SJCRH30 (cell line): ENCODE measurements around the gene MARVELD1. TPM values are rescaled to one million over a fixed set of nuclear protein-coding genes. Genes with fewer than 3 reads are reported as not detected.

ENCODE experiments used
- DNase-seq, 2 experiments: peaks; one replicate each; pipeline ENCODE4 v3.0.0-alpha.2; 2015 to 2020
- H3K27ac ChIP-seq: fragments of 250-450 bp; sonication (Bioruptor Pico); 2 replicates; pipeline ENCODE4 v1.5.1; 2020; ENCODE audit warnings: mild to moderate bottlenecking, moderate library complexity
- H3K27me3 ChIP-seq: fragments of 250-450 bp; sonication (Bioruptor Pico); 2 replicates; pipeline ENCODE4 v1.5.1; 2020; ENCODE audit warnings: mild to moderate bottlenecking, moderate library complexity
- H3K36me3 ChIP-seq: fragments of 250-450 bp; sonication (Bioruptor Pico); 2 replicates; pipeline ENCODE4 v1.5.1; 2020; ENCODE audit warnings: mild to moderate bottlenecking, moderate library complexity
- H3K4me1 ChIP-seq: fragments of 250-450 bp; sonication (Bioruptor Pico); 2 replicates; pipeline ENCODE4 v1.5.1; 2020; ENCODE audit warnings: mild to moderate bottlenecking, moderate library complexity
- H3K4me3 ChIP-seq: fragments of 250-450 bp; sonication (Bioruptor Pico); 2 replicates; pipeline ENCODE4 v1.5.1; 2020; ENCODE audit warnings: mild to moderate bottlenecking, moderate library complexity
- H3K9me3 ChIP-seq: fragments of 250-450 bp; sonication (Bioruptor Pico); replicated peaks from 2 replicates; pipeline ENCODE4 v1.5.1; 2020; ENCODE audit warnings: mild to moderate bottlenecking, moderate library complexity
- total RNA-seq: library from RNA; depleted of rRNA; stranded (reverse); fragments of >200 nt; shearing (Covaris generic); gene quantifications from 2 replicates; pipeline ENCODE4 v1.2.3, GENCODE V29; 2014; rRNA removed

The MARVELD1 gene
- total RNA-seq, 1 experiment from 2014 or later = 29.8 TPM

GRCh38 chr10:97764519-97764931 lies 51.0 kb downstream of the MARVELD1 start:
- peaks cover 8% of the 10 kb centered on the region for H3K36me3 ChIP-seq

GRCh38 chr10:97765201-97765600 lies 51.7 kb downstream of the MARVELD1 start:
- Histone ChIP-seq H3K27me3 (no peaks in the 10 kb centered on the region), H3K4me3 (no peak overlapping the region), H3K27ac (peak overlapping the region; percentile 100), H3K36me3 (peaks cover 1% of the 10 kb centered on the region; the same call in 1 of the 2 replicates), H3K4me1 (peaks cover 73% of the 10 kb centered on the region), H3K9me3 (no peaks in the 10 kb centered on the region)
- DNase-seq = peak; percentile 99

More at GRCh38 chr10:97764519-97764931, 51.0 kb downstream of the MARVELD1 start:
- Histone ChIP-seq H3K27ac (peak overlapping the region; percentile 100), H3K4me1 (peaks cover 79% of the 10 kb centered on the region), H3K27me3 (no peaks in the 10 kb centered on the region), H3K9me3 (no peaks in the 10 kb centered on the region), H3K4me3 (no peak overlapping the region; the same call in 1 of the 2 replicates)
- peak; percentile 95 to 96 for DNase-seq

GRCh38 chr10:97766106-97766810 lies 52.7 kb downstream of the MARVELD1 start:
- Histone ChIP-seq H3K9me3 (no peaks in the 10 kb centered on the region), H3K27ac (peak overlapping the region; percentile 100), H3K27me3 (no peaks in the 10 kb centered on the region), H3K36me3 (no peaks in the 10 kb centered on the region), H3K4me1 (peaks cover 70% of the 10 kb centered on the region), H3K4me3 (no peak overlapping the region)
- no peak for DNase-seq

- no peaks in the 10 kb centered on the region for H3K9me3 ChIP-seq
Measured at GRCh38 chr10:97766996-97767924, 53.7 kb downstream of the MARVELD1 start.

More at GRCh38 chr10:97766996-97767924, 53.7 kb downstream of the MARVELD1 start:
- Histone ChIP-seq H3K4me1 (peaks cover 60% of the 10 kb centered on the region), H3K36me3 (no peaks in the 10 kb centered on the region), H3K27me3 (no peaks in the 10 kb centered on the region), H3K4me3 (no peak overlapping the region), H3K27ac (peak overlapping the region; percentile 100)
- no peak for DNase-seq

Other genes with a start within 250 kb of the MARVELD1 start
- 77.3 and 83.7 TPM in 2 replicates for gene MMS19, start 215.3 kb upstream of the MARVELD1 start, total RNA-seq
- gene UBTD1, start 214.8 kb upstream of the MARVELD1 start, total RNA-seq = 13.9 and 14.3 TPM in 2 replicates
- 0.26 and 0.51 TPM in 2 replicates for gene ANKRD2, start 141.0 kb upstream of the MARVELD1 start, total RNA-seq
- 1.7 and 3.5 TPM in 2 replicates for gene HOGA1, start 129.3 kb upstream of the MARVELD1 start, total RNA-seq
- gene C10orf62, start 124.0 kb upstream of the MARVELD1 start, total RNA-seq = 0.75 and 0.84 TPM in 2 replicates
- gene MORN4, start 80.2 kb upstream of the MARVELD1 start, total RNA-seq = 1.9 and 2.9 TPM in 2 replicates
- 19.4 and 20.1 TPM in 2 replicates for gene PI4K2A, start 73.1 kb upstream of the MARVELD1 start, total RNA-seq
- gene AVPI1, start 26.5 kb upstream of the MARVELD1 start, total RNA-seq = 11.2 and 14.4 TPM in 2 replicates
- gene ZFYVE27, start 23.4 kb downstream of the MARVELD1 start, total RNA-seq = 20.7 and 27.1 TPM in 2 replicates
- not detected in 2 replicates for gene SFRP5, start 58.3 kb downstream of the MARVELD1 start, total RNA-seq
- 0.35 and 0.93 TPM in 2 replicates for gene GOLGA7B, start 136.1 kb downstream of the MARVELD1 start, total RNA-seq